SW480 (cell line): ENCODE data around the gene MMP23B.
"Not testable (repeated sequence)": the region's sequence is repeated elsewhere in the genome, so short reads cannot be mapped to it uniquely, and the experiment has no call there.

Experiments
- DNase-seq: peaks from one replicate; pipeline ENCODE4 v3.0.0-alpha.2; 2016; ENCODE audit warnings: low spot score

The MMP23B gene

DNA sequence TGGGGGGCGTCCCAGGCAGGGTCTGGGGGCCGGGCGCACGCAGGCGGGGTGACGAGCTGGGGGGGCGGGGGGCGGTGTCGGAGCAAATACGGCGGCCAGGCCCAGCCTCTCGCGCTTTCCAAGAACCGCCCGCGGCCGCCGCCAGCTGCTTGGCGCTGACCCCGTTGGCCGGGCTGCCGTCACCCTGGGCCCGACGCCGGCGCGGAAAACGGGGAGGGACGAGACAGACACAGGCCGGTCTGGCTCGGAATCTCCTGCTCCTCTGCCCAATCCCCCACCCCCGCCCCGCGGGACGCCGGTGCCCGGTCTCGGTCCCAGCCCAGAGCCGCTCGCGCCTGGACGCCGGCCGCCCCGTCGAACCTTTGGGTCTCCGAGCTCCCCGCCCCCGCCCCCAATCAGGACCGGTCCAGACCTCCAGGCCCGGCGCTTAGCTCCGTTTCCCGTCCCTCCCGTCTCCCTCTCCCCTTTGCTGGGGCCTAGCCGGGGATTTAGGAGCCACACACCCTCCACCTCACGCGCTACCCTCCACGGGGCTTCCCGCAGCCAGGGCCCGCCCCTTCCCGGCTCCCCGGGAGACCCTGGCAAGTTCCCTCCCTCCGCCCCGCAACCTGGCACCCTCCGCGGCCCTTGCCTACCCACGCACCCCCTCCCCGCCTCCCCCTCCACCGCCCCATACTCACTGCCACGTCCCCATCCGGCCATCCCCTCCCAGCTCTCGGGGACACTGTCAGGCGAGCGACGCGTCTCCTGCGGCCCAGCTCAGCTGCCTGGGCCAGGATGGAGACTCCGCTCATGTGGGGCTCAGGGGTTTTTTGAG, 800 bp upstream of the MMP23B start:
- DNase-seq, result no peak

DNA sequence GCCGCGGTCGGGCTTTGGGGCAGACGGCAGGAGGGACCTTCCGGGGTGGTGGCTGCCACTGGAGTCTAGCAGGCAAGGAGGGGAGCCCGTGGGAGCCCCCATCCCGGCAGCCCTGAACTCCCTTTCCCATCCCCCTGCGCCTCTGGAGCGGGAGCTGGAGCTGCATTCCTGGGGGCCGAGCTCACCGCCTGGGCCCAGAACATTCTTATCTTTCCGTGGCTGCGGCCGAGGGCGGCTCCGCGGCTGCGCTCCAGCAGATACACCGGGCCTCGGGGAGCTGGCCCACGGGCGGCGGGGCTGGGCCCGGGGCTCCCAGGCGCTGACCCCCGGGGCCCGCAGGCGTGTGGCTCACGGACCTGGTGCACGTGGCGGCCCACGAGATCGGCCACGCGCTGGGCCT, 1.4 kb downstream of the MMP23B start:
- not testable (repeated sequence) for DNase-seq

- not testable (repeated sequence) for DNase-seq
These were observed 2.6 kb downstream of the MMP23B start for GRCh38 chr1:1634613-1635012.

DNA sequence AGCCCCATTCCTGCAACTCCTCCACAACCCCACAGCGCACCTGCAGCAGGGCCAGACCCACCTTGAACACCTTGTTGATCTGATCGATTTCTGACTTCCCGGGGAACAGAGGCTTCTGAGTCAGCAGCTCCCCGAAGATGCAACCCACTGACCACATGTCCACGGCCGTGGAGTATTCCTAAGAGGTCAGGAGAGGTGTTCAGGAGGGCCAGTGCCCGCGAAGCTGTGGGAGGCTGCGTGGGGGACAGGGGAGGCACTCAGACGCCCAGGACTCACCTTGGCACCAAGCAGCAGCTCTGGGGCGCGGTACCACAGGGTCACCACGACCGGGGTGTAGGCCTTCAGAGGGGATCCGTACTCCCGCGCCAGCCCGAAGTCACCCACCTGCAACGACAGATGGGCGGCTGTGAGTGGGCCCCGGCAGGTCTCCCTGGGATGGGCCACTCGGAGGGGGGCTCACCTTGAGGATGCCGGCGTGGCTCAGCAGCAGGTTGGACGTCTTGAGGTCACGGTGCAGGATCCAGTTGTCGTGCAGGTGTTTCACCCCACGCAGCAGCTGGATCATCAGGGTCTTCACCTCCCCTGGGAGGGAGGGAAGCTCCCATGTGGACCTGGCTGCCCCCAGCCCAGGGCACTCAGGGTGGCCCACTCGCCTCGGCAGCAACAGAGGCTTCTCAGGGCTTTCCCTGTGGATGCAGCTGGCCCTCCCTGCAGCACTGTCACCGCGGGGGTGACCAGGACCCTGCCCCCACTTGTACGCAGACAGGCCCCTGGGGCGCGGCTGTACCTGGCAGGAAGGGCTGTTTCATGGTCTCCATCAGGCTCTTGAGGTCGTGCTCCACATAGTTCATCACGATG, 4.9 kb downstream of the MMP23B start:
- DNase-seq, result not testable (repeated sequence)

DNA sequence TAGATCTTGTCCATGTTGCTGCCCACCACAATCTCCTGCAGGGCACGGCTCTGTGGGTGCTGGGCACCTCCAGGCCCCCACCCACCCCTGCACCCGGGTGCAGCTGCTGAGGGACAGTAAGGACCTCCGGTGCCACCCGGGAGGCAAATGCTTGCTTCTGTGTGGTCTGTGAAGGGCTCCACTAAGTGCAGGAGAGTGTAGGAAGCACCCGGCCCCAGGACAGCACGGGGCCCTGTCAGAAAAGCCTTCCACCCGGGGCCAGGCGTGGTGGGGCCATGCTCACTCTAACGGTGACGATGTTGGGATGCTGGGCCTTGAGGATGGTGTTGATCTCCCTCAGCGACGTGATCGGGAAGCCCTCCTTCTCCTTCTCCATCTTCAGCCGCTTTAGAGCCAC, 5.5 kb downstream of the MMP23B start:
- DNase-seq, result not testable (repeated sequence)

GRCh38 chr1:1638528-1638927, 6.6 kb downstream of the MMP23B start:
- DNase-seq, result not testable (repeated sequence)

DNA sequence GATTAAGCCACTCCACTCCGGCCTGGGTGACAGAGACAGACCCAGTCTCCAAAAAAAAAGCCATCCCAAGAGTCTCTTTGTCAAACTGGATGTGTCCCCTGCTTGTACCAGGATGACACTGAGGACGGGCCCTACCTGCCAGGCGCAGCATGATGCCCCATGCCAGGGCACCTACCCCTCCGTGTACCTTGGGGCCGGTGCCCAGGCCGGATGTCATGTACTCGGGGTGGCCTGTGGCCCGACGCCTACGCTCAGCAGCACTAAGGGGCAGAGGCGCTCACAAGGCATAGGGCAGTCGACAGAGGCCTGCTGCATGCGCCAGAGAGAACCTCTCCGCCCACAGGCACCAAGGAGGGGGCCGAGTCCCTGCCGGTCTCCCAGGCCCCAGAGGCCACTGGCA, 7.4 kb downstream of the MMP23B start:
- DNase-seq, result not testable (repeated sequence)

DNA sequence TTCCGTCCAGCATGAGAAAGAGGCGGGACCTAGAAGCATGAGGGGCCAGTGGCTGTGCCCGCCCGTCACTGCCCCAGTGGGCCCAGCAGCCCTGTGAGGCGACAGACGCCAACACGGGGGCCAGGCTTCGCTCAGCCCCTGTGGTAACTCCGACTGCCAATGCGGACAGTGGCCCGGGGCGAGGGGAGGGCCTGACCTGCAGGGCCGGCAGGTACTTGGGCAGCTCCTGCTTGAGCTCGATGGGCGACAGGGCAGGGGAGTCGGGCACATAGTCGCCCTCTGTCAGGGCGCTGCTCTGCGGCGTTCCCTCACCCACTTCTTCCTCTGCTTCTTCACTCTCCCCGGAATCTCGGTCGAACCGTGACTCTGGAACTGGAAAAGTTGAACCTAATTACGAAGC, 8.1 kb downstream of the MMP23B start:
- DNase-seq, result not testable (repeated sequence)

GRCh38 chr1:1640711-1641461, 8.9 kb downstream of the MMP23B start:
- DNase-seq, result not testable (repeated sequence)

DNA sequence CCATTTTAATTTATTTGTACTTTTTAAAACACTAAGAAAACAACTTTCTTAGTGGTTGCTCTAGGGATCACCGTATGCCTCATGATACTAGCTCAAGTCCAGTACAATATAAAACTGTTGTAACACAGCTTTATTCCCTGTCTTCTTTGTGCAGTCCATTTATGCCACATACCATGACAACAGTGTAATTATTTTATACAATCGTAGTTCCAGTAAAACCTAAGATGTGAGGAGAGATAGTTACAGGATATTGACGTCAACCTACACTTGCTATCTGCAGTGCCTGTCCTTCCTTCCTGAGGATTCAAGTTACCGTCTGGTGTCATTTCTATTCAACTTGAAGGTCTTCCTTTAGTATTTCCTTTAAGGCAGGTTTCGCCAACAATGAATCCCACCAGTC, 14.4 kb downstream of the MMP23B start:
- DNase-seq, result not testable (repeated sequence)

DNA sequence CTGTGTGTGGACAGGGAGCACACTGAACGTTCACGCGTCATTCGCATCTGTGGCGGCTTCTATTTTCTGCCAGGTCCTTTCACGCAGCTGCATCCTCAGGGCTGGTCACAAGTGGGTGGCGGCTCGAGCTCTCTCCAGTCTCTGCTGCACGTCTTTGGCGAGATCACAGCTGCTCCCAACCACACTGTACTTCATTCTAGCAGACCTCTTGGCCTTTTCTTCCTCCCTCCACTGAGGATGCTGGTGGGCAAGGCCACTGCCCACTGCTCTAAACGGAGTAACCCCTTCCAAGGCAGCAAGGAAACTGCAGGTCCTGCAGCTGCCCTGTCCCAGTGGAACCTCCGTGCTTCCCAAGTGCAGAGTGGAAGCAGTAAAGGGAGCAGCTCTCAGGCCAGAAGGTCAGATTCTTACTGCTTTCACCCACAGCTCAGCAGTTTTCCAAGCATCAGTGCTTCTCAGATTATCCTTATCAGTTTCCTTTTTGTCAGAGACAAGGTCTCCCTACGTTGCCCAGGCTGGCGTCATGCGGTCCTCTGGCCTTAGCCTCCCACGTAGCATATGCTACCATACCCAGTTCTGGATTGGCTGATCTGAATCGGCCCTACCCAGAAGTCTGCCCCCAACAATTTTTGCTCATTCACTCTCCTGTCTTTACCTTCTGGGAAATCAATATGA, 15.7 kb downstream of the MMP23B start:
- not testable (repeated sequence) for DNase-seq

DNA sequence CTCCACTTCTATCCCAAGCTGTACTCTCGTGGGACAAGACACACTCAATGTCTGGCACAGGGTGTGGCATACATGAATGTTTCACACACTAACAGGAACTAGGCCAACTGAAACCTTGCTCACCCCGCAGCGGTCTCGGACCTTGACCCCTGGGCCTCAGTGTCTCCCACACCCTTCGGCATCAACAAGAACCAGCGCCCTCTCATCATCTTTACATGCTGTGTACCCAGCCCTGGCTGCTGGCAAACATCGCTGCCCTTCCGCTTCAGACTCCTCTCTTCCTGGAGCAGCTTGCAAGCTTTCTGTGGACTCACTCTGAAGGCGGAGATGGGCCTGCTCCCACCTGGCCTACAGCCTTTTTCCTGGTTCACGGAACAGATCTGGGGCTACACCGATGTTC, 16.3 kb downstream of the MMP23B start:
- DNase-seq, result not testable (repeated sequence)

DNA sequence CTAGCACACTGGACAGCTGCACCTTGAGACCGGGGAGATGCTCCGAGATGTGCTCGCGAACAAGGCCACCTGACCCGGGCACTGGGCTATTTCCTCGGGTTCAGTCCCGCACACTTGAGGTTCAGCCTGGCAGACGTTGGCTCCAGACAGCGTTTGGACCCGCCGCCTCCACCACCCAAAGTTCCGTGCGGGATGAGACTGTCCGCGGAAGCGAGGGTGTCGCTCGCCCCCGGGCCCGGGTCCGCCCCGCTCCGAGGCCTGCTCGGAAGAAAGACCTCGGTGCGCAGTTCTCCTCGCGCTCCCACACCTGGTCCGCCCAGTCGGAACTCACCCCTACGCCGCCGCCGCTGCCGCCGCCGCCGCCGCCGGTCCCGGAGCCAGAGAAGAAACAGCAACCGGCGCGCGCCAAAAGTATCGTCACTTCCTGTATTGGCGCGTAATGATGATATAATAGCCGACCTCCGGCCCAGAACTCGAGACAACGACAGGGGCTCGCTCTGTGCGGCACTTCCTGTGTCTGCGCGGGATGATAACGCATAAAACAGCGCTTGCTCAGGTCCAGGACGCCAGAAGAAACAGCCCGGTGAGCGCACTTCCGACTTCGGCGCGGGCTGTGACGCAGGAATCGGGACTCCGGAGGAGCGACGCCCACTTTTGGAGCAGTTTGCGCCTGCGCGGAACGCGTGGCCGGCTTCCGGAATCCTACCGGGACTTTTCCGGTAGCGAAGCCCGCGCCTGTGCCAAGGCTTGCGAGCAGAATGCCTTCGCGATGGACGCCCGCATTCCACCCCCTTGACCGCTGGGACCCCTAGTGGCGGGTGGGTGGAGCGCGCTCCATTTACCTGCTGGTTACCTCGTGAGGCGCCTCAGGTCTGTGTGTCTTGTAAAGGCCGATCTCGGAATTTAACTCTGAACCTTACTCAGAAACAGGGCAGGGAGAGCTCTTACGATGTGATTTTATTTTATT, 26.9 kb downstream of the MMP23B start, which contains the start of gene CDK11B:
TSS of gene CDK11B (minus strand) at position 422 of the 967 bp plus-strand sequence. CDS start 1,519 bp downstream, outside the sequence.
- peak; percentile 97 for DNase-seq

DNA sequence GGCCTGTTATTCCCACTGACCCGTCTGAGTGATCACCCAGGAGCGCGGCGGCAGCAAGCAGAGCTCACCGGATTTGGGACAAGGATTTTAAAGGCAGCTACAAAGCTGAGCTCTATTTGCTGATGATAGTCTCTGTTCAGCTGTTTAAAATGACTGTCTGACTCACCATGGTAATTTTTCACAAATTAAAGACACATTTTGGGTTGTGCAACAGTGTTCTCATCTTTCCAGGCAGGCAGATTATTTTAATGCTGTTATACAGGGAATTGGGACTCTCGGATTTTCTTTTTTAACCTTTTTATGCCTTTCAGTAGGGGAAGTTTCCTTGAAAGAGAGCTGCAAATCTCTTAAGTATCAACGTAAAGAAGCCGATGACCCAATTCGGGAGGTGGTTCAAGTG, 30.4 kb downstream of the MMP23B start:
- DNase-seq, result not testable (repeated sequence)

GRCh38 chr1:1662830-1663560, 31.0 kb downstream of the MMP23B start:
- not testable (repeated sequence) for DNase-seq

DNA sequence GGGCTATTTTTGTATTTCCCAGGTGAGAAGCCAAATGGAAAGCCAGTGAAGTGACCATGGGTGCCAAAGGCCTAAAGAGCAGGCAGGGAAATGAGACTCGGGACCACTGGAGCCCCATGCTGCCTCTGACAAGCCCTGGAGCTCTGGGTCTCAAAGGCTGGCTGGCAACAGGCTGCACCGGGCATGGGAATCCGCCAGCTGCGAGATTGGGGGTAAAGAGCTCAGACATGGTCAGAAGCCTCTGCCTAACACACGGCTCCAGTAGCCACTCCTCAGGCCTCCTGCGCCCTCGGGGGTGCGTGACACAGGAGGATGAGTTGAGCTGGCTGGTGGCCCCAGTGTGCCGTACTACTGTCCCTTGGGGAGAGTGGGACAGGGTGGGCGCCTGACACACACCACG, 32.3 kb downstream of the MMP23B start:
- not testable (repeated sequence) for DNase-seq

GRCh38 chr1:1664941-1665814, 33.2 kb downstream of the MMP23B start:
- DNase-seq, result no peak

GRCh38 chr1:1665815-1666251, 33.9 kb downstream of the MMP23B start:
- DNase-seq, result no peak

DNA sequence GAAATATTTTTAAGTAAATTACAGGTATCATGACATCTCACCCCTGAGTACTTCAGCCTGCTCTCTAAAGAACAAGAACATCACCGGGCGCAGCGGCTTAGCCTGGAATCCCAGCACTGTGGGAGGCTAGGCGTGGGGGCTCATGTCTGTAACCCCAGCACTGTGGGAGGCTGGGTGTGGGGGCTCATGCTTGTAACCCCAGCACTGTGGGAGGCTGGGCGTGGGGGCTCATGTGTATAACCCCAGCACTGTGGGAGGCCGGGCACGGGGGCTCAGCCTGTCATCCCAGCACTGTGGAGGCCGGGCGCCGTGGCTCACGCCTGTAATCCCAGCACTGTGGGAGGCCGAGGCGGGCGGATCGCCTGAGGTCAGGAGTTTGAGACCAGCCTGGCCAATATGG, 34.6 kb downstream of the MMP23B start:
- DNase-seq, result no peak
